HepG2 (cell line): ENCODE data around the gene INHA. TPM values are rescaled to one million over a fixed set of nuclear protein-coding genes. Genes with fewer than 3 reads are reported as not detected.

ENCODE experiments used
- ATAC-seq: fragments of 200-7000 bp; cut with Tn5 transposase; 3 replicates; pipeline ENCODE4 v1.9.1; 2020; ENCODE audit warnings: mild to moderate bottlenecking, moderate library complexity
- BruUV-seq: library from RNA; stranded (reverse); fragments of 400-500 nt; replicated peaks from 2 replicates; lab custom pipeline; 2021; lab: Mats Ljungman, UMichigan
- CTCF ChIA-PET: fragments of 300-600 bp; formaldehyde crosslinking; extraction: SDS; loops from one replicate; lab custom pipeline; 2021; ENCODE audit warnings: low total read pairs, inconsistent platforms, low intra/inter-chr PET ratio; lab: Yijun Ruan, JAX
- POLR2A ChIA-PET: fragments of 350-600 bp; sonication (Branson Sonifier 250); formaldehyde crosslinking; loops from one replicate; lab custom pipeline; 2020; ENCODE audit warnings: antibody characterized with exemption, inconsistent platforms; lab: Yijun Ruan, JAX
- DNase-seq: peaks from one replicate; pipeline ENCODE4 v3.0.0-alpha.2; 2015; ENCODE audit warnings: low spot score
- FAIRE-seq: peaks from 3 replicates; lab custom pipeline; 2011; peaks lifted over from hg19 to GRCh38; lab: Jason Lieb, UNC
- H2AFZ ChIP-seq: one replicate; pipeline ENCODE4 v1.6.1; 2011; ENCODE audit warnings: low read length, inconsistent platforms
- H3K27ac ChIP-seq: fragments of 300-600 bp; 3 replicates; pipeline ENCODE4 v1.8.0; 2011; ENCODE audit warnings: mixed run types, mild to moderate bottlenecking, mixed read lengths, low read length, inconsistent platforms; ENCODE audit not compliant: insufficient read depth; ENCODE audit errors: extremely low read length
- H3K27me3 ChIP-seq, 2 experiments: fragments of 200-600 bp in 1 of 2; 2 replicates in 1 of 2; 3 replicates in 1 of 2; pipeline versions ENCODE4 v1.6.0 to v1.8.0; 2011; ENCODE audit warnings: low read length in 2 of 2, mild to moderate bottlenecking in 2 of 2, moderate library complexity in 2 of 2, inconsistent platforms in 1 of 2; ENCODE audit not compliant: insufficient read depth in 2 of 2, control insufficient read depth in 1 of 2
- H3K36me3 ChIP-seq, 2 experiments: fragments of 200-600 bp in 1 of 2; replicated peaks in 1 of 2; 2 replicates in 1 of 2; 3 replicates in 1 of 2; pipeline versions ENCODE4 v1.5.1 to v1.8.0; 2011; ENCODE audit warnings: low read length in 2 of 2, inconsistent platforms in 1 of 2; ENCODE audit not compliant: insufficient read depth in 2 of 2, control insufficient read depth in 1 of 2
- H3K4me1 ChIP-seq: 2 replicates; pipeline ENCODE4 v1.5.1; 2012; ENCODE audit warnings: low read length, inconsistent platforms; ENCODE audit not compliant: insufficient read depth
- H3K4me2 ChIP-seq: 2 replicates; pipeline ENCODE4 v1.6.0; 2011; ENCODE audit warnings: low read depth, low read length, inconsistent platforms
- H3K4me3 ChIP-seq, 3 experiments: fragments of 200-600 bp in 1 of 3; sonication (generic), shearing (Covaris generic) in 1 of 3; replicated peaks in 1 of 3; 2 replicates each; pipeline ENCODE4 v1.5.1; 2011 to 2016; ENCODE audit warnings: low read length in 3 of 3, inconsistent platforms in 2 of 3, low read depth in 2 of 3, mild to moderate bottlenecking in 2 of 3, control low read depth in 1 of 3, mixed read lengths in 1 of 3; ENCODE audit not compliant: insufficient read depth in 1 of 3
- H3K79me2 ChIP-seq: one replicate; pipeline ENCODE4 v1.6.1; 2011; ENCODE audit warnings: low read length, inconsistent platforms; ENCODE audit not compliant: insufficient read depth
- H3K9ac ChIP-seq: 2 replicates; pipeline ENCODE4 v1.6.0; 2011; ENCODE audit warnings: mild to moderate bottlenecking, low read depth, low read length, inconsistent platforms; ENCODE audit not compliant: insufficient read depth
- H3K9me3 ChIP-seq: 2 replicates; pipeline ENCODE4 v1.5.1; 2012; ENCODE audit warnings: mild to moderate bottlenecking, low read length
- H4K20me1 ChIP-seq: 2 replicates; pipeline ENCODE4 v1.6.0; 2011; ENCODE audit warnings: inconsistent platforms, mild to moderate bottlenecking, low read length, moderate library complexity; ENCODE audit not compliant: insufficient read depth
- AGO2 ChIP-seq: fragments of 200-400 bp; formaldehyde crosslinking; optimal IDR thresholded peaks from 2 replicates; pipeline ENCODE3; 2017; ENCODE audit warnings: mild to moderate bottlenecking, low read depth, low read length, moderate library complexity
- CHD2 ChIP-seq: IDR thresholded peaks from 2 replicates; pipeline ENCODE4 v1.6.1; 2011; ENCODE audit warnings: low read depth, low read length, improper control_type of control experiment
- GTF2F1 ChIP-seq: fragments of 150-350 bp; IDR thresholded peaks from 2 replicates; pipeline ENCODE4 v1.6.1; 2014; ENCODE audit warnings: low read length
- ONECUT2 ChIP-seq: sonication (generic); formaldehyde crosslinking; IDR thresholded peaks from 2 replicates; pipeline ENCODE4 v1.4.0; 2020; ENCODE audit warnings: missing genetic modification reagents
- POLR2AphosphoS5 ChIP-seq: IDR thresholded peaks from 2 replicates; pipeline ENCODE4 v1.6.1; 2012; ENCODE audit warnings: low read depth, low read length
- SCMH1 ChIP-seq: sonication (generic); formaldehyde crosslinking; IDR thresholded peaks from 2 replicates; pipeline ENCODE4 v1.9.0; 2021; ENCODE audit warnings: missing genetic modification reagents, mild to moderate bottlenecking, borderline replicate concordance
- ZKSCAN5 ChIP-seq: sonication (generic); formaldehyde crosslinking; IDR thresholded peaks from 2 replicates; pipeline ENCODE4 v1.5.1; 2020; ENCODE audit warnings: mild to moderate bottlenecking, missing genetic modification reagents
- ZNF224 ChIP-seq: sonication (generic); formaldehyde crosslinking; IDR thresholded peaks from 2 replicates; pipeline ENCODE4 v1.5.0; 2020; ENCODE audit warnings: mild to moderate bottlenecking, missing genetic modification reagents
- ZNF552 ChIP-seq: sonication (generic); formaldehyde crosslinking; IDR thresholded peaks from 2 replicates; pipeline ENCODE4 v1.9.0; 2022; ENCODE audit warnings: missing genetic modification reagents, mild to moderate bottlenecking, borderline replicate concordance
- ZNF687 ChIP-seq: sonication (generic); formaldehyde crosslinking; IDR thresholded peaks from 2 replicates; pipeline ENCODE4 v1.5.1; 2020; ENCODE audit warnings: mild to moderate bottlenecking, missing genetic modification reagents, moderate library complexity
- ZNF782 ChIP-seq: sonication (generic); formaldehyde crosslinking; IDR thresholded peaks from 2 replicates; pipeline ENCODE4 v1.4.0; 2020; ENCODE audit warnings: missing genetic modification reagents, mild to moderate bottlenecking, borderline replicate concordance
- ZNF878 ChIP-seq: sonication (generic); formaldehyde crosslinking; IDR thresholded peaks from 2 replicates; pipeline ENCODE4 v1.8.1; 2023; ENCODE audit warnings: mild to moderate bottlenecking, missing genetic modification reagents, moderate library complexity
- WGBS: methylation state at CpG from one replicate; pipeline ENCODE4 v1.1.6; 2017; ENCODE audit warnings: low lambda C conversion rate; 5-methylcytosine and 5-hydroxymethylcytosine counted together
- in situ Hi-C: cut with HindIII; loops from 2 replicates; pipeline ENCODE4 v1.10.0; 2017; ENCODE audit warnings: low pct_unique_long_range_greater_than_20kb; ENCODE audit not compliant: extremely low pct_ligation_motif_present
- intact Hi-C: fragments of 100-400 bp; cut with micrococcal nuclease; formaldehyde crosslinking; loops from one replicate; pipeline ENCODE4 v1.10.0; 2022; ENCODE audit not compliant: unreplicated experiment
- polyA plus RNA-seq, 8 experiments: library from polyadenylated mRNA; depleted of rRNA in 3 of 8; stranded (reverse) in 7 of 8; unstranded in 1 of 8; fragments of >200 nt; fragmentation: Illumina TruSeq in 4 of 8; extraction: Trizol in 4 of 8; gene quantifications; 2 replicates each; pipeline versions ENCODE4 v1.2.1 to v1.2.3, GENCODE V29; 2011 to 2016; ENCODE audit warnings: low read depth in 4 of 8, missing spikeins in 1 of 8, mixed read lengths in 1 of 8; ENCODE audit not compliant: insufficient read depth in 1 of 8
- total RNA-seq, 5 experiments: library from RNA; depleted of rRNA; stranded (reverse); fragments of >200 nt; fragmentation: Illumina TruSeq; extraction: Trizol; gene quantifications; 2 replicates each; pipeline ENCODE4 v1.2.3, GENCODE V29; 2016; ENCODE audit warnings: low read depth in 1 of 5

The INHA gene
- total and polyA plus RNA-seq, 2 of the 13 experiments (the other 11 are each of a cell fraction or from before 2014, with no cell fraction given), result 4.1 to 15.2 TPM

DNA sequence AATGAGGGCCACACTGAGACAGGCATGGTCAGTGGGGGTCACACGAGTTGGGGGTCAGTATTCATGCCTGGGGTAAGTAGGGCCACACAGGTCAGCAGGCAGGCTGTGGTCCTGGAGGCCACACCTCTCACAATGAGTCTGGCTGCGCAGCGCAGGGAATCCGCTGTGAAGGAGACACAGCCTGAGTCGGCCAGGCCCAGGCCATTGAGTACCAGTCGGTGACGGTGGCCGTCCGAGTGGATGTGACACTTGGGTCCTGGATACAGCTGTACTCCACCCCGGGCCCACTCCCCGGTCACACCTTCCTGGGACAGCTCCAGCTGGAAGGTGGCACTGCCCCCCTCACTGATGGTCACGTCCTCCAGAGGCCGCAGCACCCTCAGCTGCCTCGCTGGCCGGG, 17.8 kb upstream of the INHA start:
- Histone ChIP-seq H3K79me2 (no peaks in the 10 kb centered on the region), H3K9me3 (no peaks in the 10 kb centered on the region), H3K4me2 (no peak overlapping the region), H2AFZ (no peak overlapping the region), H3K4me3 (no peak overlapping the region), H3K9ac (no peak overlapping the region), H3K27ac (no peak overlapping the region), H3K36me3 (peaks cover 2 to 9% of the 10 kb centered on the region in 2 experiments; a peak in 2 of 5 replicates), H3K4me1 (peaks cover 22% of the 10 kb centered on the region), H3K27me3 (no peaks in the 10 kb centered on the region), H4K20me1 (no peaks in the 10 kb centered on the region)
- 95% methylated on average over 6 of the region's 15 CpGs for WGBS
- ChIA-PET CTCF (interaction anchor here (2.4 kb wide), 1 partner anchor 13 kb away, joined by 9 read pairs; no protein-coding TSS in a partner anchor), POLR2A (no interaction called here)
- in situ Hi-C loops (no loop called here), intact Hi-C loops (no loop called here)
- TF ChIP-seq ZNF552 (CRISPR knock-in tag) (peak; percentile 49; the same call in 1 of the 2 replicates), ZNF224 (CRISPR knock-in tag) (no peak), AGO2 (peak; percentile 61), POLR2AphosphoS5 (0 out of 2 replicates have a peak, but pooled peaks have one; percentile 10), ZNF687 (CRISPR knock-in tag) (0 out of 2 replicates have a peak, but pooled peaks have one; percentile 18), ZNF782 (CRISPR knock-in tag) (0 out of 2 replicates have a peak, but pooled peaks have one; percentile 25), ONECUT2 (no peak), SCMH1 (CRISPR knock-in tag) (no peak), CHD2 (0 out of 2 replicates have a peak, but pooled peaks have one; percentile 11), ZKSCAN5 (CRISPR knock-in tag) (0 out of 2 replicates have a peak, but pooled peaks have one; percentile 10), ZNF878 (no peak), GTF2F1 (no peak)
- ATAC-seq (no peak), DNase-seq (no peak), FAIRE-seq (no peak)
- no TSS peak for BruUV-seq
